CD4-positive, alpha-beta T cell treated with Interleukin-10 for 1 hour (primary cell): ENCODE data around the gene MTA1.

Source experiments
- DNase-seq: peaks from one replicate; pipeline ENCODE4 v3.0.0-alpha.2; 2020

MTA1 gene

DNA sequence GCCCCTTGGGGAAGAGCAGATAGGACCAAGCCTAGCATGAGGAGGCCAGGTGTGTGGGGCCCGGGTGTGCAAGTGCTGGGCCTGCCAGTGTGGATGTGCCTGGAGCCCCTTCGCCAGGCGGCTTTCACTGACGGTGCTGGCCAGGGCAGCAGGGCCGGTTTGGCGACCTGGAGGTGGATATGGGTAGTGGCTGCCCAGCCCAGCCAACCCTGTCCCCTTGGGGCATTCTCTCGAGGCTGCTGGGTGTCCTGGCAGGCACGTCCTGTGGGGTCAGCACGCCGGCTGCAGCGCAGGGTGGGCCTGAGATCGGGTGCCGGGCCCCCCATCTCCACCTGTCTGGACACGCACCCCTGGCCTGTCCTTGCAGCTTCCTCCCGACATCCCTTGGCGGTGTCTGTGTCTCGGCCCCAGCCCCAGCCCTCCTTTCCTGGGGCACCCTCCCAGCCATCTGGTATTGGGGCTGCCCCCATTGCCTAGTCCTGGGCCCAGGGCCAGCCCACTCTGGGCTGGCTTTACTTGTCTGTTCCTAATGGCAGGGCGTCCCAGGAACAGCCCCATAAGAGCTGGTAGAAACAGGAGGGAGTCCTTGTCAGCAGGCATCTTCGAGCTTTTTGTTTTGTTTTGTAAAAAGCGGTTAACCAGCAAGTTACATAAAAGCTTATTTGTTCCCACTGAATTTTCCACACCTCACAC, 47.8 kb downstream of the MTA1 start:
- no peak for DNase-seq

DNA sequence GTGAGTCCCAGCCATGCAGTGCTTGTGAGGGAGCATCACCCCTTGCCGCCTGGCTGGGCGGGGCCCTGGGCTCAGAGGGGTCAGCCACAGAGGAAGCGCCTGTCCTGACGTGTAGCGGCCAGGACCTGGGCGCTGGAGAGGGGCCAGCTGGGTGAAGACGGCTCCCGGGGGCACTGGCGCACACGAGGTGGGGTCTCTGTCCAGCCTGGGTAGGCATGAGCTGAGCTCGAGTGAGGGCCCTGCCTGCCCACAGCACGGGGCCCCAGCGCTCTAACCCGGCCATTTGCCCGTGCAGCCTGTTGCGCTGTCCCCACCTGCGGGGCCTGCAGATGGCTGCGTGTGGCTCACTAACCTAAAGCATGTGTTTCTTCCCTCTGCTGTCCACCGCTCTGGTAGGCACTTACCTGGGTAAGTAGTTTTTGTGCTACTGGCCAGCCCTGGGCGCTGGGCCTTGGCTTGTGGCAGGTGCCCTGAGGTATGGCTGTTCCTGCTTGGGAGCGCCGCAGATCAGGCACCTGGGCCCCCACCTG, 48.4 kb downstream of the MTA1 start:
- DNase-seq: no peak

DNA sequence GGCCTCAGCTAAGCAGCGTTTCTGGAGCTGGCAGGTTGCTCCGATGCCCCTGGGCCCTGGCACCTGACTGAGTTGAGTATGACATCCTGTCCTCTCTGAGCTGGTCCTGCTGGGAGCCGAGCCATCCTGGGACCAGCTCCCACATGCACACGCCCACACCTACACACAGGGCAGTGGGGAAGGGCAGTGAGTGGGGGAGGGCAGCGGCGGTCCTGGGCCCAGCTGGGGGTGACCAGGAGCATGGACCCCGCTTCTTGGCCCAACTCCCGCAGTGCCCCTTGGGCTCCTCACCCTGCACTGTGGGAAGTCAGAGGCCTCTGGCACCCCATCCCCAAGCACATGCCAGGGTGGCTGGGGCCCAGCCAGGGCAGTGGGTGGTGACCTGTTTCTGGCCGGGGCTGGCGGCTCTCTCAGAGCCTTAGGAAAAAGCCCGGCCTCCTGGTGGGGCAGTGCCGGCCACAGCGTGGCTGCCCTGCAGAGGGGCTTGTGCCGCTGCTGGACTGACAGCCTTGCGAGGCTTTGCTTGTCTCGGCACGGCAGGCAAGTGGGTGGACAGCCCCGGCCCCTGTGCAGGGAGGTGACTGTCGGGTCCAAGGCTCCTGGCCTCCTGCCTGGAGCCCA, 49.1 kb downstream of the MTA1 start:
- DNase-seq: no peak

DNA sequence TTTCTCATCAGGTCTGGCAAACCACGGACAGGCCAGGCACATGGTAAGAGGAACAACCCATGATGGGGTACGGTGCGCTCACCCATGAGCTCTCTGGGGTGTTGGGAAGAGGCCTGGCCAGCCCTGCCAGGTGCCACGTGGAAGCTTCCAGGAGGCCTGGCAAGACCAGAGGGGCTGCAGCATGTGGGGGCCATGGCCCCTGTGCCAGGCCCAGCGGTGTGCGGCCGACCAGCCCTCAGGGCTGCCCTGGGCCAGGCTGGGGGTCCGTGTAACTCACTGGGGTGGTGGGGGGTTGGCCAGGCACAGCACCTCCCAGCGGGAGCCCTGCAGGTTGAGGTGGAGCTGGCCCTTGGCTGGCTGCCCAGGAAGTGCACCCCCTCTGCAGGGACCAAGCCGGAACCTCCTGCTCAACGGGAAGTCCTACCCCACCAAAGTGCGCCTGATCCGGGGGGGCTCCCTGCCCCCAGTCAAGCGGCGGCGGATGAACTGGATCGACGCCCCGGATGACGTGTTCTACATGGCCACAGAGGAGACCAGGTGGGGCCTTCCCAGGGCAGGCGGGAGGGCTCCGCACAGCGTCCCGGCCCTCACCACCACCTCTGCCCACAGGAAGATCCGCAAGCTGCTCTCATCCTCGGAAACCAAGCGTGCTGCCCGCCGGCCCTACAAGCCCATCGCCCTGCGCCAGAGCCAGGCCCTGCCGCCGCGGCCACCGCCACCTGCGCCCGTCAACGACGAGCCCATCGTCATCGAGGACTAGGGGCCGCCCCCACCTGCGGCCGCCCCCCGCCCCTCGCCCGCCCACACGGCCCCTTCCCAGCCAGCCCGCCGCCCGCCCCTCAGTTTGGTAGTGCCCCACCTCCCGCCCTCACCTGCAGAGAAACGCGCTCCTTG, 50.1 kb downstream of the MTA1 start:
- DNase-seq: no peak

DNA sequence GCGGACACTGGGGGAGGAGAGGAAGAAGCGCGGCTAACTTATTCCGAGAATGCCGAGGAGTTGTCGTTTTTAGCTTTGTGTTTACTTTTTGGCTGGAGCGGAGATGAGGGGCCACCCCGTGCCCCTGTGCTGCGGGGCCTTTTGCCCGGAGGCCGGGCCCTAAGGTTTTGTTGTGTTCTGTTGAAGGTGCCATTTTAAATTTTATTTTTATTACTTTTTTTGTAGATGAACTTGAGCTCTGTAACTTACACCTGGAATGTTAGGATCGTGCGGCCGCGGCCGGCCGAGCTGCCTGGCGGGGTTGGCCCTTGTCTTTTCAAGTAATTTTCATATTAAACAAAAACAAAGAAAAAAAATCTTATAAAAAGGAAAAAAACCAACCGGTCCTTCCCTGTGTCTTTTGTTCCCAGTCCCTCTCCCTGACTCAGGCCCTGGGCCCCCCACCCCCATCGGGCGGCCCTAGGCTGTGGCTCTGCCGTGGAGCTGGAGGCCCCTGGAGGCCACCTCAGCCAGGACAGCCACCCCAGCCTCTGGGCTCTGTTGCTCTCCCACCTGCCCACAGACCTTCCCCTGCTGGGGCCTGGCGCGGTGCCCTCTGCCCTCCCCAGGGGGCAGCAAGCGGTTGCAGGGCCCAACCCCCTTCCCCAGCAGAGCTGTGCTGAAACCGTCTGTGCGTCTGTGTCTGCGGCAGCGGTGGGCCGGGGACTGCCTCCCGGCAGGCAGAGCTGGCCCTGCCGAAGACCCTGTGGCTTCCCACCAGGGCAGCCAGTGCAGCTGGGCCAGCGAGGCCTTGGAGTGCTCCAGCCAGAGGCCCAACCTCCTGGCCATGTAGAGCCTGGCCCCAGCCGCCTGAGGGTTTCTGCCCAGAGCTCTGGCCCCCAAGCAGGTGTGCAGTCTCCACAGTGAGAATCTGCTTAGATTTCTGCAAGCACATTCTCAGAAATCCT, 51.0 kb downstream of the MTA1 start:
- DNase-seq: no peak

DNA sequence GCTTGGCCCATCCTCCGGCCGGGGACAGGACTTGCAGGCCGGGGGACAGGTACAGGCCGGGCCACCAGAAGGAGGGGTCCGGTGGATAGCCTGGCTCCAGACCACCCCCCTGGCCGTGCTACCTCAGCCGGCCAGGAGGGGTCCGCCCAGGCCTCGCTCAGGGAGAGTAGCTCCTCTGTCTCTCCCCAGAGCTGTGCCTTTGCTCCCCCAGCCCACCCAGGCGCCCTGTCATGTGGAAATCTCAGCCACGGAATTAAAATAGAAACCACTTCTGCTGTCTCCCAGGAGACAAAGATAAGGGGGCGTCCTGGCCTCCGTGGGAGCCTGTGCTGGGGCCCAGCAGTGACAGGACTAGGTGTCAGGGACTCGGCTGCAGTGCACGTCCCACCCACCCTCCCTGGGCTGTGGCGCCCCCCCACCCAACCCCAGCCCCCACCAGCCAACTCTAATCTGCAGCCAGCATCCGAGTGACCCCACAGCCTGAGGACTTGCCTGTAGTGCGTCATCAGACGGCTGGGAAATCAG, 51.7 kb downstream of the MTA1 start:
- no peak for DNase-seq

DNA sequence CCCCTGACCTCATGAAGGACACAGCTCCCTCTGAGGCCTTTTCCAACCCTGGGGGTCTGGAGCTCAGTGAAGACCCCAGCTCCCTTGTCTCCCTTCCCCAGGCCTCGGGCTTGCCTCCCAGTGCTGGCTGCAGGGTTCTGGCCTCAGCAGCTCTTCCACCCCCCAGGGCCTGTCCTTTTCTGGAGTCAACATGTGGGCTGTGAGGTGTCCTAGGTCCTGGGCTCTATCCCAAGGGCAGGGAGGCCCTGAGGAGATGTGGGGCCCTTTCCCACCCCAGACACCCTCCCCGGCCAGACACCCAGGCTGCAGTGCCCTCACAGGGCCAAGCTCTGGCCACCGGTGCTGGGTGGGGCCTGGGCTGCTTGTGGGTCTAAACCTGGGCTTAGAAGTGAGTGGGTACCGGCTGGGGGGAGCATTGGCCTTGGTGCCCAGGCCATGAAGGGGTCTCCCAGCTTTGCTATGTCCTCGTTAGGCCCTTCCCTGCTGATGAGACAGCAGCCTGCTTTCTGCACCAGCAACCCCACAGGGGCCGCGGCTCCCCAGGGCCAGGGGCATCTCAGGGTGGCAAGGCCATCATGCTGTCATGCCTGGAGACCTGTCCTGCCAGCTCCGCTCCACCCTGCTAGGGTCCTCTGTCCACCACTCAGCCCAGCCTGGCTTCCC, 52.3 kb downstream of the MTA1 start:
- DNase-seq: no peak

DNA sequence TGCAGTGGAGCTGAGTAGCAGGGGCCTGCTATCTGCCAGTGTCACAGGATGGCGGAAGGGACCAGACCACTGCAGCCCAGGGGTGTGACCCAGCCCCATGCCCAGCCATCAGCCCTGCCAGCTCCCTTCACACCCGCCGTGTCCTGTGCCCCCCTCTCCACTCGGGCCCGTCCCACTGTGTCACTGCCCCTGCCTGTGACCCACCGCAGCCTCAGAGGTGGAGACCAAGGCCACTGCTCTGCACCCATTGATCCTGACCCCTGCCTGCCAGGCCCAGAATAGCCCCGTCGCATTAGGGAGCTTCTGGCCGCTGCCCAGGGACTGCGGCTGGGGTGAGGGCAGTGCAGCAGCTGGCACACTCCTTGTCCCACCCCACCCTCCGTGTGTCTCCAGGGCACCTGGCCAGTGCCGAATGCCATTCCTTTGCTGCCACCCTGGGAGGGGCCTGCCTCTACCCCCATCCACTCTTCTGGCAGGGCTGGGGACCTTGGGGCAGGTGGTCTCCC, 52.9 kb downstream of the MTA1 start:
- DNase-seq: no peak

DNA sequence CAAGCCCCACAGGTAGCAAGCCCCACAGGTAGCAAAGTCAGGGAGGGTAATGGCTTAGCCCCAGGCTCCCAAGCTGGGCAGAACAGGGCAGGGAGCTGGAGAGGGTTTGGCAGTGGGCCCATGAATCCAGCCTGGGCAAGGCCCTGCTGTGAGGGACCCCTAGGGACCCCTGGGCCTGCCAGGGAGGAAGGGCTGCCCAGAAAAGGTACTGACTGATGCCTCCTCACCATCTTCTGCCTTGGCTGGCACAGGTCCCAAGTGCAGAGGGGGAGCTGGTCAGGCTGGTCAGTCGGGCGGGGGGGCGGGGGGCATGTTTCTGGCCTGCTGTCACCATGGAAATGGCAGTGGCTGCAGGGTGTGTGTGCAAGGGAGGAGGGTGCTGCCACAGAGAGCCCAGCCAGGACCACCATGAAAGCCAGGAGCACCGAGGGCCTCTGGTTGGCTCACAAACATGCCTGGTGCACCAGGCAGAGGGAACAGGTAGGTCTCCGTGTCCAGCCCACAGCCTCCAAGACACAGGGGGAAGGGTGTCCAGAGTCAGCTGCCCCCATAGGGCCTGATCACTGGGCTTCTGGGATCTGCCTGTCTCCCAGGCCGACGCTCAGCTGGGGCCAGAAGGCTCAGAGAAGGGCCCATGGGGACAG, 53.5 kb downstream of the MTA1 start:
- DNase-seq: no peak

DNA sequence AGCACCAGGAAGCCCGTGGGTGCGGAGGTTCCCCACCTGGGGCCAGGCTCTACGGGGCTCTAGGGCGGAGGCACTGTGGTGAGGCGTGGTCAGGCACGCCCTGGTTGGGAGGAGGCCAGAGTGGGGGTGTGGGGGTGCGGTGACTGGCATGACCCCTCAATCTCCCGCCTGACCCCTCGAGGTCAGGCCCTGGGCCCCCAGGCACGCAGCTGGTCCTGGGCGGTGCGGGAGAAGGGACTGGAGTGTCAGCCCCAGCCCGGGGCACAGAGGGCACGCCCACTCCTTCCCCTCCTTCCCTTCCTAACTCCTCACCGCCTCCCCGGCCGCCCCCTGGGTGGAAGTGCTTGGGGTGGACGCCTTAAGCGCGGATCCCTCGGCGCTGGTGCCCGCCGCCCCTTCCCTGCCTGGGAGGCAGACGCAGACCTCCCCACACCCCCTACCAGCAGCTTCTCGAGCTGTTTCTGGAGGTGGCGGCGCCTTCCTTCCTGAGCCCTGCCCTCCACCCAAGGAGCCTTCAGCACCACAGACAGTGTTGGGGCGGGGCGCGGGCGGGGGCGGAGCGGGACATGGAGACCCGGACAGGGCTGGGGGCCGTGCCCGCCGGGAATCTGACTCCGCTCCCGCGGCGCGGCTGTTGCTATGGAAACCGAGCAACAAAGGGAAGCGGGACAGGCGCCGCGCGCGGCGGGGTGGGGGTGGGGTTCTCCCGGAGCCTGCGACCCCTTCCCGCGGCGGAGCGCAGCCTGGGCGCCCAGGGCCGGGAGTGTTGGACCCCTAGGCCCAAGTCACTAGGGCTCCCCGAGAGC, 54.3 kb downstream of the MTA1 start:
- DNase-seq: peak; percentile 85

DNA sequence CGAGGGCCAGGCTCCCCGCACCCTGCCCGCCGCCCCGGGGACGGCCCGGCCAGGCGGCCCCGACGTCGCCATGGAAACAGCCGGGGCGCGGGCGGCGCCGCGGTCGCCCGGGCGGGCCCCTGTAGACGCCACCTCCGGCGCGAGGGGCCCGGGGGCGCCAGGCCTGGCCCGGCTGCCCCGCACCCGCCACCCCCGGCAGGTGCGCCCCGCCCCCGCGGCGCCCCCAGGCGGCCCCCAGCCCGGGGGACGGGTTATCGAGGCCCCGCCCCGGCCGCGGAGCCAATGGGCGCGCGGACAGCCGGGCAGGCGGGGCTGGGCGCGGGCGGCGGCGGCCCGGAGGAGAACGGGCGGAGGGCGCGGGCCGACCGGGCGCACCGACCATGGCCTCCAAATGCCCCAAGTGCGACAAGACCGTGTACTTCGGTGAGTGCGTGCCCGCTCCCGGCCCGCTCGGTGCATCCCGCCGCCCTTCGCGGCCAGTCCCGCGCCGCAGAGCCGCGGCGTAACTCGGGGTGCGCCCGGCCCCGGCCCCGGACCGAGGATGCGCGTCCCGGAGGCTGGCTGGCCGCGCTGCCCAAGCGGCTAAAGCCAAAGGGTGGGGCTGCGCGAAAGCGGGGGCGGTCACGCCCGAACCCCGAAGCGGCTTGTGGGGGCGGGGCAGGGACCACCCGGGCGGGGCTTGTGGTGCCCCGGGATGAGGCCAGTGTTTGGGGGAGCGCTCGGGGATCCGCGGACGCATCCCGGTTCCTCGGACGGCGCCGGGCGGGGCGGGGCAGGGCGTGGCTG, 55.0 kb downstream of the MTA1 start, which contains the start of gene CRIP2:
Gene CRIP2 (plus strand): TSS at position 339 of the 786 bp plus-strand sequence. CDS start 42 bp downstream, at position 381.
- peak; percentile 68 for DNase-seq

DNA sequence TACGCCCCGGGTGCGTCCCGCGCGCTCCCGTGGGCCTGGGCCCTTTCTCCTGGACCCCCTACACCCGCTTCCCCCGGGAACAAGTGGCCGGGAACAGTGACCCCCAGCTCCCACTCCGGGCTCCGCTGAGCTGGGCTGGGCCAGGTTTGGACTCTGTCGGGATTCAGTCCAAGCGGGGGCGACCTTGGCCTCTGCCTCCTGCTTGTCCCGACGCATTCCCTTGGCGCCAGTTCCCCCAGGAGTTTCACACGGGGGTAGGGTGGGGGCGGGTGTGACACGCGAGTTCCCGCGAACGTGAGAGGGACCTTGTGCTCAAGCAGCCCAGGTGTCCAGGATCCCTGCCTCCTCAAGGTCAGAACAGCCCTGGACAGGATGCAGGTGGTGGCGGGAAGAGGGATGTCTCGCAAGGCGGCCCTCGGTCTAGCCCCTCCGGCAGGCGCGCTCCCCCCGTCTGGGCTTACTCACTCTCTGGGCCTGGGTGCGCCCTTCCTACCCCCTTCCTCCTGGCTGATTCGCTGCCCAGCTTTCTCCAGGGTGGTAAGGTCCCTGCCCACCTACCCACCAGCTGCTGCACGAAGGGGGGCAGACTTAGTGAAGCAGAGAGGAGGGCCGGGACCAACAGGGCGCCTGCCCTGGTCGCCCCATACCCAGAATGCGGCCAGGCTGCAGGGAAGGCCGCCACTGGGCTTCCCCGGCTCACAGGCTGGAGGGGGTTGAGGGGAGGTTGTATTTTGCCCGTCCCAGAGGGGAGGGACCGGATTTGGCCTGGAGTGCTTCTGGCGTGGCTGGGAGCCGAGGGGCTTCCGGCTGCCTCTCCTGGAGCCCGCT, 55.9 kb downstream of the MTA1 start:
- DNase-seq: no peak

DNA sequence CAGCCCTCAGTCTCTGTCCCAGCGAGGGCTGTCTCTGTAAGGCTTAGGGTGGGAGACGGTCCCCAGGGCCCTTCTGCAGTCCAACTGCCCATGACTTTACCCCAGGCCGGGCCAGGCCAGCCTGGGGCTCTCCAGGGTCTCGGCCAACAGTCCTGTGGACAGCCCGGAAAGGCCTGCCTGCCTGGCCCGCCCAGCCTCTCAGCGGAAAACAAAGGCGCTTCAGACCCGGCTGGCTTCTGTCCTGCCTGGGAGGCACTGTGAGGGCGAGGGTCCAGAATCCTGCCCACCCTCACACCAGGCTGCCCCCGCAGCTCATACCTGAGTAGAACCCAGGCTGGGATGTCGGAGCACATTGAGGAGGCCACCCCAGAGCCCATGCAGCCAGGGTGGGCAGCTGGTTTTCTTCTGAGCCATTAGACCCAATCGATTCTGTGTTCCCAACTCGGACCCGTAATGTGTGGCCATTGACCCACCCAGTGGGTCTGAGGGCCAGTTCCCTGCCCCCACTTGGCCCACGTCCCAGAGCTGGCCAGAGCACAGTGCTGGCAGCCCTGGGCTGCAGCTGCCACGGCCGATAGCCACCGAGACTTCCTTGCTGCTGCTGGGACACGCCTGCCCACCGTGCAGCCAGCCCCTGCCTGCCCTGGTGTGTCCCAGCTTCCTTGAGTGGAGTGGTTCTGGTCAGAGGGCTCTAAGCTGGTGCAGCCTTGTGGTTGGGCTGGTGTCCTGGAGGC, 56.6 kb downstream of the MTA1 start:
- no peak for DNase-seq

DNA sequence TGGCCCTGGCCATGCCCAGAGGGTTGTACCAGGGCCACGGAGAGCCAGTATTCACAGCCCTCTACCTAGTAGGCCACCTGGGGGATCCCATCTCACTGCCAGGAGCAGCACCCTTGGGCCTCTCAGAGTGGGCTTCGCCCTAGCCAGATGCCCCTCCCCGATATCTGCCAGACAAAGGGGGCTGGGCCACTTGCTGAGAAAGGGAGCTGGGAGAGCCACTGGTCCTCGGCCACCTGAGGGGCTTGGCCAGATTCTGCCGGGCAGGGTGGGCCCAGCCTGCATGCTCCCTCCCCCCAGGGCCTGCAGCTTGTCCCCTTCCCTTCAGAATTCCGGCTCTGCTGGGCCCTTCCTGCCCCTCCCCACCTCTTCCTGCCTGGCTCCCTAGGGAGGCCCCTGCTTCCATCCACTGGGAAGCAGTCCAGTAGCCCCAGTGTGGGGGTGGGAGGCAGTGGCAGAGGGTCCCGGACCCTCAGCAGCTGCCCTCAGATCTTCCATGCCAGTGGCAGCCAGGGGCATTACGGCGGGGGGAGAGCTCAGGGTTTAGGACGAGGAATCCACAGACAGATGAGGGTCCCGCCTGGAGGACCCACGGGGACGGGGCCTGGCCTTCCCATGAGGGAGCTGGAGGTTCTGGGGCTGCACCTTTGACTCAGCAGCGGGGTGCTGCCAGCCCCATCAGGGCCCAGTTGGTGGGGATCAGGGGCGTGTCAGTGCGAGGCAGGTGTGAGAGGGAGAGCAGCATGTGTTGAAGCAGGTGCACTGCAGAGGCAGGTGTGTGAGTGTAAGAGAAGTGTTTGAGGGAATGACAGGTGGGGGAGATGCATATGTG, 57.4 kb downstream of the MTA1 start:
- DNase-seq: no peak

DNA sequence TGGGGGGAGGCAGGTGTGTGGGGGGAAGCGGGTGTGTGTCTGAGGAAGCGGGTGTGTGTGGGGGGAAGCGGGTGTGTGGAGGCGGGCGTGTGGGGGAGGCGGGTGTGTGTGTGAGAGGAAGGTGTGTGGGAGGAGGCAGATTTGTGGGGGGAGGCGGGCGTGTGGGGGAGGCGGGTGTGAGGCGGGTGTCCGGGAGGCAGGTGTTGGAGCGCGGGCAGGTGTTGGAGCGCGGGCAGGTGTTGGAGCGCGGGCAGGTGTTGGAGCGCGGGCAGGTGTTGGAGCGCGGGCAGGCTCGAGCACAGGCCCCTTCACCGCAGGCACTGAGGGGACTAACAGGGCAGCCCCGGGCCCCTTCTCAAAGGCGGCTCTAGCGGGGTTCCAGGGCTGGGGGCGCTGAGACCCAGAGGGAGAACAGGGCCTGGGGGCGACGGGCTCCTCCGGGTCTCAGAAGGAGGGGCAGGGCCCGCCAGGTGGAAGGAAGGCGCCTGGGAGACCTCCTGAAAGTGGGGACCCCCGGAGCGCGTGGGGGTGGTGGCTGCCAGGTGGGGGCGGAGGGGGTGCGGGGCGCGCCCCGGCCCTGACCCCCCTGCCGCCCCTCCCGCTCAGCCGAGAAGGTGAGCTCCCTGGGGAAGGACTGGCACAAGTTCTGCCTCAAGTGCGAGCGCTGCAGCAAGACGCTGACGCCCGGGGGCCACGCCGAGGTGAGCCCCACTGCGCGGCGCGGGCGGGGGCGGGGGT, 58.2 kb downstream of the MTA1 start:
- peak; percentile 86 for DNase-seq
